NCI-H2196 treated with DMSO at 0.1 percent for 48 hours (cell line): ENCODE data around the gene DDR1.
"Not testable (repeated sequence)": the region's sequence is repeated elsewhere in the genome, so short reads cannot be mapped to it uniquely, and the experiment has no call there.

ENCODE experiments used
- DNase-seq: peaks from one replicate; lab custom pipeline; 2025; ENCODE audit not compliant: unreplicated experiment; lab: John Stamatoyannopoulos, UW

The DDR1 gene

DNA sequence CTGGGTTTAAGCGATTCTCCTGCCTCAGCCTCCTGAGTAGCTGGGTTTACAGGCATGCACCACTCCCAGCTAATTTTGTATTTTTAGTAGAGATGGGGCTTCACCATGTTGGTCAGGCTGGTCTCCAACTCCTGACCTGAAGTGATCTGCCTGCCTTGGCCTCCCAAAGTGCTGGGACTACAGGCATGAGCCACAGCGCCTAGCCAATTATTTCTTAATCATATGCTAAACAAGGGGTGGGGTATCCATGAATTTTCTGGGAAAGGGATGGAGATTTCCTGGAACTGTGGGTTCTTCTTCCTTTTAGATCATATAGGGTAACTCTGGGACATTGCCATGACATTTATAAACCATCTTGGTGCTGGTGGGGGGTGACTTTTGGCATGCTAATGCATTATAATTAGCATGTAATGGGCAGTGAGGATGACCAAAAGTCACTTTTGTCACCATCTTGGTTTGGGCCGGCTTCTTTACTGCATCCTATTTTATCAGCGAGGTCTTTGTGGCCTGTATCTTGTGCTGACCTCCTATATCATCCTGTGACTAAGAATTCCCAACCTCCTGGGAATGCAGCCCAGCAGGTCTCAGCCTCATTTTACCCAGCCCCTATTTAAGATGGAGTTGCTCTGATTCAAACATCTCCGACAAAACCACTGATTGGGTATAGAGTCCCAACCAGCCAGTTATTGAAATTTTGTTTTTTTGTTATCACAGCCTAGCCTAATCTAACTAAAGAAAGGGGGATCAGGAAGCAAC lies 29.9 kb upstream of the DDR1 start:
- no peak for DNase-seq

GRCh38 chr6:30855429-30856075 lies 28.8 kb upstream of the DDR1 start:
- no peak for DNase-seq

- no peak for DNase-seq
Measured at GRCh38 chr6:30857112-30857511, 27.2 kb upstream of the DDR1 start.

DNA sequence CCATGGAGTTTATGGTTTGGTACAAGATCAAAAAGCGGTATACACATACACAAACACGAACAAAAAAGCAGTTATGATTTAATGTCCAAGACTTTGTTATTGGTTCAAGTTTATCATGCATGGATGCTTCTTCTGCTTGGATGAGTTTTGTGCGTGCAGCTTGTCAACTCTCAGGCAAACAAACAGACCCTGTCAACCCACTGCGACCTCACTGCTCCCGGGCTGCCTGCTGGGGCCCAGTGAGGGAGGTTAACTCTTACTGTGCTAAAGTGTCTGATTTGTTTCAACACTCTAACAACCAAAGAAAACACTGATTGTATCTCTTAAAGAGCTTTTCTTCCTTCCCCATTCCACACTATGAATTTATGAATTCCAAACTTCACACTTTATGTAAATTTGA lies 26.8 kb upstream of the DDR1 start:
- no peak for DNase-seq

- DNase-seq = not testable (repeated sequence)
Measured at GRCh38 chr6:30859726-30860125, 24.6 kb upstream of the DDR1 start.

DNA sequence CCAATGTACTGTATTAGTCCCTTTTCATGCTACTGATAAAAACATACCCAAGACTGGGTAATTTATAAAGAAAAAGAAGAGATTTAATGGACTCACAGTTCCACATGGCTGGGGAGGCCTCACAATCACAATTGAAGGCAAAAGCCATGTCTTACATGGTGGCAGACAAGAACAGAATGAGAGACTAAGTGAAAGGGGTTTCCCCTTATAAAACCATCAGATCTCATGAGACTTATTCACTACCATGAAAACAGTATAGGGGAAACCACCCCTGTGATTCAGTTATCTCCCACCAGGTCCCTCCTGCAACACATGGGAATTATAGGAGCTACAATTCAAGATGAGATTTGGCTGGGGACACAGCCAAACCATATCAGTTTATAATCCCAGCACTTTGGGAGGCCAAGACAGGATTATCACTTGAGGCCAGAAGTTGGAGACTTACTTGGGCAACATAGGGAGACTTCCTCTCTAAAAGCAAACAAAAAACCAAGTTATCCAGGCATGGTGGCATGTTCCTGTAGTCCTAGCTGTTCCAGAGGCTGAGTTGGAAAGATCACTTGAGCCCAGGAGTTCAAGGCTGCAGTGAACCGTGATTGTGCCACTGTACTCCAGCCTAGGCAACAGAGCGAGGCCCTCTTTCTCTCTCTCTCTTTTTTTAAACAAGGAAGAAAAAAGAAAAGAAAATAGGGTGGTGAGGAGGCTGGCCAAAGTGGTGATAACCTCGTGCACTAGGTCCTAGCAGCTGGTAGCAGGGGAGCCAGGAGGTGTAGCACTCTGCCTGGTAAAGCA lies 22.9 kb upstream of the DDR1 start:
- DNase-seq = no peak

GRCh38 chr6:30862156-30862875 lies 22.0 kb upstream of the DDR1 start:
- DNase-seq = no peak

GRCh38 chr6:30864325-30864724 lies 20.0 kb upstream of the DDR1 start:
- no peak for DNase-seq

- not testable (repeated sequence) for DNase-seq
Measured at GRCh38 chr6:30869241-30869749, 15.0 kb upstream of the DDR1 start.

DNA sequence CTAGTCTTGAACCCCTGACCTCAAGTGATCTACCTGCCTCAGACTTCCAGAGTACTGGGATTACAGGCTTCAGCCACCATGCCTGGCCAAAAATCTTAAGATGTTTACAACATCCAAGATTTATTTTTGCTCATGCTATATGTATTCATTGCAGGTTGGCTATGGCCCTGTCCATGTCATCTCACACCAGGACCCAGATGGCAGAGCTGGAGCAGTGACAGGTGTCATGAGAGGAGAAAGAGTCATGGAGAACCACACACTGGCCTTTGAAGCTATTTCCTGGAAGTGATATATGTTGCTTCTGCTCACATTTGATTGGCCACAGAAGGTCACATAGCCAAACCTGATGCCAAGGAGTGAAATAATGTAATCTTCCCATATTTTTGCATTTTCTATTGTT lies 13.8 kb upstream of the DDR1 start:
- no peak for DNase-seq

GRCh38 chr6:30871592-30872183 lies 12.6 kb upstream of the DDR1 start:
- no peak for DNase-seq

- DNase-seq = no peak
Measured at GRCh38 chr6:30873137-30873640, 11.1 kb upstream of the DDR1 start.

GRCh38 chr6:30873795-30874194 lies 10.5 kb upstream of the DDR1 start:
- not testable (repeated sequence) for DNase-seq

- DNase-seq = peak; percentile 94
Measured at GRCh38 chr6:30875244-30876038, 8.9 kb upstream of the DDR1 start.

GRCh38 chr6:30876039-30876730 lies 8.1 kb upstream of the DDR1 start:
- DNase-seq = peak; percentile 24

- DNase-seq = peak; percentile 82
Measured at GRCh38 chr6:30877419-30878262, 6.7 kb upstream of the DDR1 start.

DNA sequence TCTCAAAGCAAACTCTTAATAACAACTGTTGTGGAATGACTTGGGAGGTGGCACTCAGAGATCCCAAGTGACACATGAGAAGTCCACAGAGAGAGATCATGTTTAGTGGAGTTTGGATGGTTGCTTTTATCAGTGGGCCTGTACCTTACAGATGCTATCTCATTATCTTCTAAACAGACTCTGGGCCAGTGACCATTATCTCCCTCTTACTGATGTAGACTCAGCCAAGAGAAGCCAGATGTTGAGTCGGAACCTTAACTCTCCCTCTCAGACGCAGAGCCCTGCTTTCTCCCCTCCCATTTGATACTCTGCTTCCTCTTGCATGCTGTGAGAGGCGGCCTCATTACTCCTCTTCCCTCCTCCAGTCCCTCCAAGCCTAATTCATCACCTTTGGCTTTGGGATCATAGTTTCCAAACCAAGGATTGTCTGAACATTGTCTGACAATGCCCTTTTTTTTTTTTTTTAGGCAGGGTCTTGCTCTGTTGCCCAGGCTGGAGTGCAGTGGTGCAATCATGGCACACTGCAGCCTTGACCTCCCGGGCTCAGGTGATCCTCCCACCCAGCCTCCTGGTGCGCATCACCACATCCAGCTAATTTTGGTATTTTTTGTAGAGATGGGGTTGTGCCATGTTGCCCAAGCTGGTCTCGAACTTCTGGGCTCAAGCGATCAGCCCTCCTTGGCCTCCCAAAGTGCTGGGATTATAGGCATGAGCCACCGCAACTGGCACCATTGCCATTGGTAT lies 4.5 kb upstream of the DDR1 start:
- no peak for DNase-seq
